ENCODE measurements around the gene RABGGTA.

RABGGTA gene

GRCh38 chr14:24279301-24280186, 8.1 kb upstream of the RABGGTA start:
- DNase-seq = no peak

GRCh38 chr14:24278424-24278823, 7.0 kb upstream of the RABGGTA start:
- DNase-seq = no peak

GRCh38 chr14:24277606-24278321, 6.4 kb upstream of the RABGGTA start:
- no peak for DNase-seq

- no peak for DNase-seq
Observed at GRCh38 chr14:24277071-24277470, 5.7 kb upstream of the RABGGTA start.

GRCh38 chr14:24274101-24274543, 2.7 kb upstream of the RABGGTA start:
- no peak for DNase-seq

- DNase-seq = no peak
Observed at GRCh38 chr14:24273422-24273998, 2.1 kb upstream of the RABGGTA start.

GRCh38 chr14:24272467-24272866, 1.1 kb upstream of the RABGGTA start:
- DNase-seq = no peak

- DNase-seq = no peak
Observed at GRCh38 chr14:24271834-24272263, 452 bp upstream of the RABGGTA start.

GRCh38 chr14:24270537-24271133, 762 bp downstream of the RABGGTA start:
- no peak for DNase-seq

GRCh38 chr14:24269910-24270536, 1.4 kb downstream of the RABGGTA start:
- DNase-seq = no peak

GRCh38 chr14:24269368-24269767, 2.0 kb downstream of the RABGGTA start:
- no peak for DNase-seq

GRCh38 chr14:24268225-24268624, 3.2 kb downstream of the RABGGTA start:
- no peak for DNase-seq

GRCh38 chr14:24267516-24267915, 3.9 kb downstream of the RABGGTA start:
- DNase-seq = no peak

GRCh38 chr14:24266344-24267244, 4.8 kb downstream of the RABGGTA start:
- no peak for DNase-seq

GRCh38 chr14:24264298-24264697, 7.1 kb downstream of the RABGGTA start:
- peak; percentile 25 for DNase-seq

- no peak for DNase-seq
Observed at GRCh38 chr14:24263848-24264247, 7.5 kb downstream of the RABGGTA start.

- no peak for DNase-seq
Observed at GRCh38 chr14:24262821-24263733, 8.3 kb downstream of the RABGGTA start, which contains the start of gene TGM1. Gene TGM1, minus strand, starts transcription at chr14:24263177. Its CDS starts 825 bp downstream, at chr14:24262352.

- no peak for DNase-seq
Observed at GRCh38 chr14:24261969-24262327, 9.4 kb downstream of the RABGGTA start.

- no peak for DNase-seq
Observed at GRCh38 chr14:24261256-24261968, 10.0 kb downstream of the RABGGTA start.

GRCh38 chr14:24260780-24261157, 10.6 kb downstream of the RABGGTA start:
- no peak for DNase-seq
